NCI-H524 treated with DMSO at 0.1 percent for 48 hours (cell line): ENCODE results near the gene KCNF1.
"Not testable (repeated sequence)": the region's sequence is repeated elsewhere in the genome, so short reads cannot be mapped to it uniquely, and the experiment has no call there.

Experiments
- DNase-seq: peaks from one replicate; lab custom pipeline; 2025; lab: John Stamatoyannopoulos, UW

KCNF1 gene

GRCh38 chr2:10944799-10945198 lies 33.1 kb downstream of the KCNF1 start:
- no peak for DNase-seq

- no peak for DNase-seq
These were observed 34.7 kb downstream of the KCNF1 start for GRCh38 chr2:10946394-10946793.

- no peak for DNase-seq
These were observed 35.3 kb downstream of the KCNF1 start for GRCh38 chr2:10947005-10947440.

- DNase-seq: no peak
These were observed 35.9 kb downstream of the KCNF1 start for GRCh38 chr2:10947446-10948187.

- no peak for DNase-seq
These were observed 36.4 kb downstream of the KCNF1 start for GRCh38 chr2:10948188-10948564.

GRCh38 chr2:10948606-10949230 lies 37.0 kb downstream of the KCNF1 start:
- DNase-seq: no peak

- DNase-seq: no peak
These were observed 38.1 kb downstream of the KCNF1 start for GRCh38 chr2:10949835-10950234.

- peak; percentile 20 for DNase-seq
These were observed 40.1 kb downstream of the KCNF1 start for GRCh38 chr2:10951558-10952414.

GRCh38 chr2:10954416-10954815 lies 42.7 kb downstream of the KCNF1 start:
- DNase-seq: no peak

- no peak for DNase-seq
These were observed 43.4 kb downstream of the KCNF1 start for GRCh38 chr2:10954856-10955818.

- no peak for DNase-seq
These were observed 44.5 kb downstream of the KCNF1 start for GRCh38 chr2:10956006-10956790.

GRCh38 chr2:10957391-10957790 lies 45.7 kb downstream of the KCNF1 start:
- DNase-seq: no peak

GRCh38 chr2:10958452-10958851 lies 46.7 kb downstream of the KCNF1 start:
- DNase-seq: not testable (repeated sequence)

GRCh38 chr2:10960606-10961489 lies 49.1 kb downstream of the KCNF1 start:
- no peak for DNase-seq

GRCh38 chr2:10961490-10961875 lies 49.7 kb downstream of the KCNF1 start:
- DNase-seq: no peak

GRCh38 chr2:10962004-10962403 lies 50.3 kb downstream of the KCNF1 start:
- no peak for DNase-seq

GRCh38 chr2:10963155-10963554 lies 51.4 kb downstream of the KCNF1 start:
- no peak for DNase-seq
